TTC549 (cell line): ENCODE results near the gene RBM19.

Source experiments
- FAIRE-seq: peaks from 2 replicates; lab custom pipeline; 2012; peaks lifted over from hg19 to GRCh38; lab: Jason Lieb, UNC

Gene RBM19

GRCh38 chr12:113955109-113955970 is 10.8 kb downstream of the RBM19 start:
- no peak for FAIRE-seq

GRCh38 chr12:113954547-113954946 is 11.6 kb downstream of the RBM19 start:
- FAIRE-seq, result no peak

- FAIRE-seq, result no peak
These were observed 15.3 kb downstream of the RBM19 start for GRCh38 chr12:113950873-113951272.

- no peak for FAIRE-seq
These were observed 16.5 kb downstream of the RBM19 start for GRCh38 chr12:113949321-113950305.

- FAIRE-seq, result no peak
These were observed 17.8 kb downstream of the RBM19 start for GRCh38 chr12:113948151-113948914.

GRCh38 chr12:113946175-113946574 is 19.9 kb downstream of the RBM19 start:
- no peak for FAIRE-seq

GRCh38 chr12:113945174-113946173 is 20.7 kb downstream of the RBM19 start:
- no peak for FAIRE-seq

- FAIRE-seq, result no peak
These were observed 23.9 kb downstream of the RBM19 start for GRCh38 chr12:113942209-113942608.

- no peak for FAIRE-seq
These were observed 25.0 kb downstream of the RBM19 start for GRCh38 chr12:113941208-113941486.

GRCh38 chr12:113940357-113941207 is 25.5 kb downstream of the RBM19 start:
- FAIRE-seq, result no peak

- no peak for FAIRE-seq
These were observed 26.3 kb downstream of the RBM19 start for GRCh38 chr12:113939867-113940266.

GRCh38 chr12:113938471-113938870 is 27.7 kb downstream of the RBM19 start:
- no peak for FAIRE-seq

- no peak for FAIRE-seq
These were observed 29.7 kb downstream of the RBM19 start for GRCh38 chr12:113936460-113936859.

GRCh38 chr12:113935459-113935858 is 30.7 kb downstream of the RBM19 start:
- no peak for FAIRE-seq

- FAIRE-seq, result no peak
These were observed 31.2 kb downstream of the RBM19 start for GRCh38 chr12:113934946-113935345.

GRCh38 chr12:113934060-113934814 is 31.9 kb downstream of the RBM19 start:
- FAIRE-seq, result no peak

GRCh38 chr12:113933201-113933786 is 32.8 kb downstream of the RBM19 start:
- no peak for FAIRE-seq

GRCh38 chr12:113932381-113933196 is 33.5 kb downstream of the RBM19 start:
- no peak for FAIRE-seq
